Measurements from ENCODE around the gene C1R.

Gene C1R

GRCh38 chr12:7093892-7094291 is 1.6 kb upstream of the C1R start (continued):
- TF ChIP-seq, protein P1, sequence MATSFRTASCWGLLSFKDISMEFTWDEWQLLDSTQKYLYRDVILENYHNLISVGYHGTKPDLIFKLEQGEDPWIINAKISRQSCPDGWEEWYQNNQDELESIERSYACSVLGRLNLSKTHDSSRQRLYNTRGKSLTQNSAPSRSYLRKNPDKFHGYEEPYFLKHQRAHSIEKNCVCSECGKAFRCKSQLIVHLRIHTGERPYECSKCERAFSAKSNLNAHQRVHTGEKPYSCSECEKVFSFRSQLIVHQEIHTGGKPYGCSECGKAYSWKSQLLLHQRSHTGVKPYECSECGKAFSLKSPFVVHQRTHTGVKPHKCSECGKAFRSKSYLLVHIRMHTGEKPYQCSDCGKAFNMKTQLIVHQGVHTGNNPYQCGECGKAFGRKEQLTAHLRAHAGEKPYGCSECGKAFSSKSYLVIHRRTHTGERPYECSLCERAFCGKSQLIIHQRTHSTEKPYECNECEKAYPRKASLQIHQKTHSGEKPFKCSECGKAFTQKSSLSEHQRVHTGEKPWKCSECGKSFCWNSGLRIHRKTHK (tag by site-specific recombination; IDR thresholded peaks at IDR 0.05) = no peak

GRCh38 chr12:7093486-7093885 is 1.2 kb upstream of the C1R start:
- Histone ChIP-seq H3K4me3 (ENCODE audit: low read depth, low read length) (no peak overlapping the region), H3K9me3 (ENCODE audit: control insufficient read depth, insufficient read depth, low read depth, low read length) (no peaks in the 10 kb centered on the region), H3K36me3 (ENCODE audit: control insufficient read depth in 2 of 2, insufficient read depth in 1 of 2, low read length in 2 of 2) (peaks cover 0 to 1% of the 10 kb centered on the region in 2 experiments; a peak in 1 of 3 replicates), H3K27ac (ENCODE audit: extremely low read depth, low read depth, low read length) (no peak overlapping the region), H3K4me1 (ENCODE audit: control insufficient read depth, insufficient read depth, low read length) (no peaks in the 10 kb centered on the region)
- ChIA-PET POLR2A (no interaction called here), CTCF (interaction anchor here (0.5 to 2.7 kb wide), 10 partner anchors 14 to 202 kb away, joined by 3 to 18 read pairs (median 4); partner anchors contain the start of genes C12orf57, C1RL, C1S and RNU7-1)
- TF ChIP-seq ZNF658 (tag by site-specific recombination; IDR thresholded peaks at IDR 0.05) (no peak), ZNF558 (tag by site-specific recombination; IDR thresholded peaks at IDR 0.05) (no peak), OVOL3 (tag by site-specific recombination; IDR thresholded peaks at IDR 0.05) (no peak), ZNF830 (tag by site-specific recombination; IDR thresholded peaks at IDR 0.05; ENCODE audit: low read depth) (no peak), ZNF561 (tag by site-specific recombination; IDR thresholded peaks at IDR 0.05; ENCODE audit: borderline replicate concordance) (no peak), ZNF155 (tag by site-specific recombination; IDR thresholded peaks at IDR 0.05) (no peak), ZNF501 (tag by site-specific recombination; IDR thresholded peaks at IDR 0.05) (no peak), ZNF48 (tag by site-specific recombination; IDR thresholded peaks at IDR 0.05) (no peak), SCRT1 (tag by site-specific recombination; IDR thresholded peaks at IDR 0.05; ENCODE audit: borderline replicate concordance) (no peak), FEZF1 (tag by site-specific recombination; IDR thresholded peaks at IDR 0.05) (no peak), ZNF747 (tag by site-specific recombination; IDR thresholded peaks at IDR 0.05) (no peak)
- TF ChIP-seq, protein P2, sequence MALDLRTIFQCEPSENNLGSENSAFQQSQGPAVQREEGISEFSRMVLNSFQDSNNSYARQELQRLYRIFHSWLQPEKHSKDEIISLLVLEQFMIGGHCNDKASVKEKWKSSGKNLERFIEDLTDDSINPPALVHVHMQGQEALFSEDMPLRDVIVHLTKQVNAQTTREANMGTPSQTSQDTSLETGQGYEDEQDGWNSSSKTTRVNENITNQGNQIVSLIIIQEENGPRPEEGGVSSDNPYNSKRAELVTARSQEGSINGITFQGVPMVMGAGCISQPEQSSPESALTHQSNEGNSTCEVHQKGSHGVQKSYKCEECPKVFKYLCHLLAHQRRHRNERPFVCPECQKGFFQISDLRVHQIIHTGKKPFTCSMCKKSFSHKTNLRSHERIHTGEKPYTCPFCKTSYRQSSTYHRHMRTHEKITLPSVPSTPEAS (tag by site-specific recombination; IDR thresholded peaks at IDR 0.05) = no peak

- Histone ChIP-seq H3K36me3 (ENCODE audit: control insufficient read depth in 2 of 2, insufficient read depth in 1 of 2, low read length in 2 of 2) (no peaks in the 10 kb centered on the region), H3K4me3 (ENCODE audit: low read depth, low read length) (no peak overlapping the region), H3K9me3 (ENCODE audit: control insufficient read depth, insufficient read depth, low read depth, low read length) (no peaks in the 10 kb centered on the region), H3K4me1 (ENCODE audit: control insufficient read depth, insufficient read depth, low read length) (no peaks in the 10 kb centered on the region), H3K27ac (ENCODE audit: extremely low read depth, low read depth, low read length) (no peak overlapping the region)
- POLR2A ChIA-PET = no interaction called here
- CTCF ChIA-PET = interaction anchor here (0.5 to 2.7 kb wide), 20 partner anchors 10 to 202 kb away, joined by 3 to 18 read pairs (median 4); partner anchors contain the start of genes C12orf57, C1RL, C1S and CLSTN3
- TF ChIP-seq ZNF548 (tag by site-specific recombination; IDR thresholded peaks at IDR 0.05) (no peak), TCF7L2 (IDR thresholded peaks at IDR 0.05; ENCODE audit: borderline replicate concordance, low read depth, low read length) (no peak), ZBTB21 (tag by site-specific recombination; IDR thresholded peaks at IDR 0.05) (no peak), KLF16 (tag by site-specific recombination; IDR thresholded peaks at IDR 0.05) (no peak), ZNF561 (tag by site-specific recombination; IDR thresholded peaks at IDR 0.05; ENCODE audit: borderline replicate concordance) (no peak), ZNF423 (tag by site-specific recombination; IDR thresholded peaks at IDR 0.05) (no peak), ZNF248 (tag by site-specific recombination; IDR thresholded peaks at IDR 0.05) (no peak), PRDM6 (tag by site-specific recombination; IDR thresholded peaks at IDR 0.05) (no peak), KLF9 (tag by site-specific recombination; IDR thresholded peaks at IDR 0.05; ENCODE audit: low read depth) (no peak), ZNF571 (tag by site-specific recombination; IDR thresholded peaks at IDR 0.05) (no peak), ZNF585B (tag by site-specific recombination; IDR thresholded peaks at IDR 0.05) (no peak), OVOL3 (tag by site-specific recombination; IDR thresholded peaks at IDR 0.05) (no peak), ZFHX2 (tag by site-specific recombination; conservative IDR thresholded peaks at IDR 0.05) (no peak), ZNF501 (tag by site-specific recombination; IDR thresholded peaks at IDR 0.05) (no peak), ZBTB8A (tag by site-specific recombination; IDR thresholded peaks at IDR 0.05) (no peak), ZNF335 (tag by site-specific recombination; conservative IDR thresholded peaks at IDR 0.05) (no peak), SALL2 (tag by site-specific recombination; IDR thresholded peaks at IDR 0.05; ENCODE audit: borderline replicate concordance) (no peak)
Observed at GRCh38 chr12:7092986-7093460, 778 bp upstream of the C1R start.
